CD4-positive, alpha-beta T cell treated with Interleukin-17A for 4 hours (primary cell): Measurements from ENCODE around the gene MINDY3.
"Not testable (repeated sequence)": the region's sequence is repeated elsewhere in the genome, so short reads cannot be mapped to it uniquely, and the experiment has no call there.

Source experiments
- DNase-seq: peaks from one replicate; pipeline ENCODE4 v3.0.0-alpha.2; 2020; ENCODE audit warnings: mixed read lengths

MINDY3 gene

DNA sequence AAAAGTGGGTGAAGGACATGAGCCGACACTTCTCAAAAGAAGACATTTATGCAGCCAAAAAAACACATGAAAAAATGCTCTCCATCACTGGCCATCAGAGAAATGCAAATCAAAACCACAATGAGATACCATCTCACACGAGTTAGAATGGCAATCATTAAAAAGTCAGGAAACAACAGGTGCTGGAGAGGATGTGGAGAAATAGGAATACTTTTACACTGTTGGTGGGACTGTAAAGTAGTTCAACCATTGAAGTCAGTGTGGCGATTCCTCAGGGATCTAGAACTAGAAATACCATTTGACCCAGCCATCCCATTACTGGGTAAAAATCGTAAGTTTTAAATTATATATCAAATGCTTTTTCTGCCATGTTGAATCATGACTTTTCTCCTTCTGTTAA is 85.8 kb downstream of the MINDY3 start:
- not testable (repeated sequence) for DNase-seq

DNA sequence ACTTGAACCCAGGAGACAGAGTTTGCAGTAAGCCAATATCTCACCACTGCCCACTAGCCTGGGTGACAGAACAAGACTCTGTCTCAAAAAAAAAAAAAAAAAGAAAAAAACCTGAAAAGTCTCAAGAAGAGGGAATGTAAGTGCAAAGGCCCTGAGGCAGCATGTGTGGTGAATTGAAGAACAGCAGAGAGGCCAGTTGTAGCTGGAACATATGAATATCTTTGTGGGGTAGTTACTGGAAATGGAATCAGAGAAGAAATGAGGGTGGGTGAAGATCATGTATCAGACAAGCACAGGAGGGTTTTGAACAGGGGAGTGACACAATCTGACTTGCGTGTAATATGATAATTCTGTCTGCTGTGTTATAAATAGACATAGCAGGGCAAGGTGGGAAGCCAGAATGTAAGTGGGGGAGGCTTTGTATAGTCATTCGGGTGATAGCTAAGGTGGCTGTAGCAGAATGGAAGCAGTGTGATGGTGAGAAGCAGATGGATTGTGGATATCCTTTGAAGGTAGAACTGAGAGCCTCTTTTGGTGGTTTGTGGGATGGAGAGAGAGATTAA is 95.3 kb downstream of the MINDY3 start:
- DNase-seq = no peak

DNA sequence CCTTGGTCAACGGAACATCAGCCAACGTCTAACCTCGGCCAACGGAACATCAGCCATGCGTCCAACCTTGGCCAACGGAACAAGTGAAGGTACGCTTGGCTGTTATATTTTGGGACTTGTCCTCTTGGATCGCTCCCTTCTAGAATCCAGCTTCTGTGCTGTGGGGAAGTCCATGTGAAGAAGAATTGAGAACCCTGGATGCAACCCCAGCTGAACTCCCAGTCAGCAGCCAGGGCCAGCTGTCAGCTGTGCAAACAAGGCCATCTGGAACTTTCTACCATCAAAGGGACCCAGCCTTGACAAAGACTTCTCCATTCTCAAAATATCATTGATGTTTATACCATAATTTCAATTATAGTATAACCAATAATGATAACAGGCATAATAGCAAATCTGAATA is 97.3 kb downstream of the MINDY3 start:
- no peak for DNase-seq

DNA sequence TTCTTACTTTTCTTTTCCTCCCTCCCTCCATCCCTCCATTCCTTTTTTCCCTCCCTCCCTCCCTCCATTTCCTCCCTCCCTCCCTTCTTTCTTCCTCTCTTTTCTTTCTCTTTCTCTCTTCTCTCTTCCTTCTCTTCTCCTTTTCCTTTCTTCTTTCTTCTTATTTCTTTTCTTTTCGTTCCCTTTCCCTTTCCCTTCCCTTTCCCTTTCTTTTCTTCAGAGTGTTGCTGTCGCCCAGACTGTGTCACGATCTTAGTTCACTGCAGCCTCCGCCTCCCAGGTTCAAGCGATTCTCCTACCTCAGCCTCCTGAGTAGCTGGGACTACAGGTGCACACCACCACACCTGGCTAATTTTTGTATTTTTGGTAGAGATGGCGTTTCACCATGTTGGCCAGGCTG is 98.1 kb downstream of the MINDY3 start:
- not testable (repeated sequence) for DNase-seq

DNA sequence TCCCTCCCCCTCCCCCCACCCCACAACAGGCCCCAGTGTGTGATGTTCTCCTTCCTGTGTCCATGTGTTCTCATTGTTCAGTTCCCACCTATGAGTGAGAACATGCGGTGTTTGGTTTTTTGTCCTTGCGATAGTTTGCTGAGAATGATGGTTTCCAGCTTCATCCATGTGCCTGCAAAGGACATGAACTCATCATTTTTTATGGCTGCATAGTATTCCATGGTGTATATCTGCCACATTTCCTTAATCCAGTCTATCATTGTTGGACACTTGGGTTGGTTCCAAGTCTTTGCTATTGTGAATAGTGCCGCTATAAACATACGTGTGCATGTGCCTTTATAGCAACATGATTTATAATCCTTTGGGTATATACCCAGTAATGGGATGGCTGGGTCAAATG is 99.1 kb downstream of the MINDY3 start:
- DNase-seq = not testable (repeated sequence)

DNA sequence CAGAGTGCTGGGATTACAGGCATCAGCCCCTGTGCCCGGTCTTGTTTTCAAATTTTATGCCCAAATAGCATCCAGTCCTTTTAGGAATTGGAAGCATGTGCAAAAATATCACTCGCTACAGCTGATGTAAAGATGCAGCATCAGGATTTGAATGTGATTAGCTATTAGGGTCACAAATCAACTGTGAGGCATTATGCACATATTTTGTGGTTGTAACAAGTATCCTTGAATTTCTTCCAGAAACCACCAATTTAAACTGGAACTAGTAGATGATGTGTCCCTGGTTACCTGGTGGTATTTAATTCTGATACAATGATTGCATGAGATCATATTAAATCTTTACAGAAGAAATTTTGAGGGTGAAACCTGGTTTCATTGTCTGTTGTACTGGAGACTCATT is 99.6 kb downstream of the MINDY3 start:
- no peak for DNase-seq

DNA sequence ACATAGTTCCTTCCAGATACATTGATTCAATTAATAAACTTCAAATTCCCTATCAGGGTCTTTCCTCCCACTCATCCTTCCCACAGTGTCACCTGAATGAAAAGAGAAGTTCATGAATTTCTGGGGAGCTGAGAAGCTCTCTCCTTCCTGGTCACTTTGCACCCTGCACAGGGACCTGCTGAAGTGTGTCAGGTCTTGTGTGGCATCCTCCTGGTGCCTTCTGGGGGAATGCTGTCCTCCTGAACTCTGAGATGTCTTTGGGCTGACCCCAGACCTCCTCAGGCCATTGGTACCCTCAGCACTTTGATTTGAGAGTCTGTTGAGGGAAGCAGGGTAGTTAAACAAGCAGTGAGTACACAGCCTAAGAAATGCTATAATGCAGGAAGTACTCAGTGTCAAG is 101.0 kb downstream of the MINDY3 start:
- no peak for DNase-seq

DNA sequence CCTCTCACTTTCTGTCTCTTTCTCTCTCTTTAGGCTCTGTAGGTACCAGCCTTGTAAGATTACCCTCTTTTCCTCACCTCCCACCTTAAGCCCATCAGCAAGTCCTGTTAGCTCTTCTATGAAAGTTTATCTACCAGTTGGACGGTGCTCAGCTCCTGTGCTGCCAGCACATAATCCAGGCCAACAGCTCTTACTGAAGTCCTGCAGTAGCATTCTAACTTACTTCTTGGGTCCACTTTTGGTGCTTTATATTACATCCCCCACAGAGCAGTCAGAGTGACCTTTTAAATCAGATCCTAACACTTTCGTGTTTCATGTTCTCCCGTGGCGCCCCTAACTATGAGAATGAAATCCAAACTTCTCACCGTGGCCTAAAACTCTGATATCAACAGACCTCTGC is 101.7 kb downstream of the MINDY3 start:
- no peak for DNase-seq

DNA sequence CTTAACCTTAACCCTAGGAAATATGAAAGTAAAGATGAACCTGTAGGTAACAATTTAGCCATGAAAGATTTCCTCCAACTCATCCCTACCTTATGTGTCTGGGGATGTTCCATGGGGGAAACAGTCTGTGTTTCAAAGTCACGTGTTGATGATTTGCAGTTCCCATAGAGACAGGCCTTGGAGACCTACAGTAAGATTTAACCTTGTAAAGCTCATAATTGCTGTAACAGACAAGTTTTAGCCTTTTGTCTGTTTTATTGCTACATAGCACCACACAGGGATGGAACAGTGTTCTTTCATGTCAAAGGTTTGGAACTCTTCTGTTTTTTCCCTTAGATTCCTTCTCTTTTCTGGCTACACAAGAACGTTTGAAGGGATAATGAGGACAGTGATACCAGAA is 105.4 kb downstream of the MINDY3 start:
- DNase-seq = no peak

DNA sequence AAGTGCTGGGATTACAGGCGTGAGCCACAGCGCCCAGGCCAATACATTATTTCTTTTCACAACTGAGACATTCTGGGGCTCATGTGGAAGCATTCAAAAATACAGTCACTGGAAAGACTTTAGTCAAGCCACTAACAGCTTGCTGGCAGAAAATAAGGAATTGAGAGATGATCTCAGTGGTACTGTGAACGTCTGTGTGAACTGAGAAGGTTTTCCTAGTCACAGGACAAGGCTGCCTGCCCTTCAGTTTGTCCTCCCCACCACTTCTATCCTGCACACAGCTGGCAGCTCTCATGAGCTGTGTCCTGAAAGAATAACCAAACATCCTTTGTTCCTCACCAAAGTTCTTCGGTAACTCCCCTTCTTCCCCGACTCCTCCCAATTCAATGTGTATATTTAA is 109.3 kb downstream of the MINDY3 start:
- DNase-seq = no peak

DNA sequence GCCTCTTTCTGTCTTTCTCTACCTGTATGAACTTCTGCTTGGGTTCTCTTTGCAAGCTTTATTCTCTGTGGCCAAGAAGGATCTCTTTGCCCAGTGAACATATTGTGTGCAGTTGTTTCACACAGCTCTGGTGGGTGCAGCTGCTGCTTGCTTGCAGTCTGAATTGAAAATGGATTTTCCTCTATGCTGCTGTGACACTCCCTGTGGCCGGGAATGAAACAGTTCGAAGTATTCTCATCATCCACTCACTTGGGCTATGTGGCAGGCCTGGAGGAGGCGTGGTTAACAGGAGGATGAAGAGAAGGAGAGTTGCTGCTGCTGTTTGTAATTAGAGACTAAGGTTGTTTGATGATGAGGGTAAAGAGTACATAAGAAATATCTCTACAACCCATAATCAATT is 112.2 kb downstream of the MINDY3 start:
- no peak for DNase-seq

DNA sequence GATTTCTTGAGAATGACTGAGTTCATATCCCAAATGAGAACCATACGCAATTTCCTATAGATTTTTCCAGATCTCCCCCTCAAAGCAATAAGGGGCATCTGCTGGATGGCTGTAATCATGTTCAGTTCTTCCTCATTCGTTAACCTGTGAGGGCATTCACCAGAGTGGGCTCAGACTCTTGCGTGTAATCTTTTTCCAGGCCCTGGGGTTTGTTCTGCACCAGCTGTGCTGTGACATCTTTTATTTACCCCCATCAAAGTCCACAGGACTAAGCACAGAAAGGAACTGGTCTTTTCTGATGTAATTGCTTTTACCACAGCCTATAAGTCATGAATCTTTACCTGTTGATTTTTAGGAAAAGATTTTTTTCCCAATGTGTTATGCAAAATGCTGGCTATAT is 112.7 kb downstream of the MINDY3 start:
- DNase-seq = no peak

DNA sequence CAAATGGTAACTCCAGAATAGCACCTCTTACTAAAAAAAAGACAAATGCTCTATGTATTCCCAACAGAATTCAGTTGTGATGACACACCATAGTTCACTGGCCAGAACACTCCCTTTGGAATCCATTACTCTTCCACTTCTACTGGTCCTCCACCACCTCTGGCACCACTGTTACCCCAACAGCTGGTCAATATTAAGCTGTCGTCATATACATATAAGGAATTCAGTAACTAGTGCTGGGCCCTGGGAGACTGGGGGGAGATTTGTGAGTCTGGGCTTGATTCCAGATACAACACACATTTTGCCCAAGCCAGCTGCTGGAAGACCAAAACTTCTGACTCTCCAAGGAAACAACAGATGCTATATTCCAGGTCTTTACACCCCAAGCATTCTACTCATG is 114.6 kb downstream of the MINDY3 start:
- DNase-seq = no peak

DNA sequence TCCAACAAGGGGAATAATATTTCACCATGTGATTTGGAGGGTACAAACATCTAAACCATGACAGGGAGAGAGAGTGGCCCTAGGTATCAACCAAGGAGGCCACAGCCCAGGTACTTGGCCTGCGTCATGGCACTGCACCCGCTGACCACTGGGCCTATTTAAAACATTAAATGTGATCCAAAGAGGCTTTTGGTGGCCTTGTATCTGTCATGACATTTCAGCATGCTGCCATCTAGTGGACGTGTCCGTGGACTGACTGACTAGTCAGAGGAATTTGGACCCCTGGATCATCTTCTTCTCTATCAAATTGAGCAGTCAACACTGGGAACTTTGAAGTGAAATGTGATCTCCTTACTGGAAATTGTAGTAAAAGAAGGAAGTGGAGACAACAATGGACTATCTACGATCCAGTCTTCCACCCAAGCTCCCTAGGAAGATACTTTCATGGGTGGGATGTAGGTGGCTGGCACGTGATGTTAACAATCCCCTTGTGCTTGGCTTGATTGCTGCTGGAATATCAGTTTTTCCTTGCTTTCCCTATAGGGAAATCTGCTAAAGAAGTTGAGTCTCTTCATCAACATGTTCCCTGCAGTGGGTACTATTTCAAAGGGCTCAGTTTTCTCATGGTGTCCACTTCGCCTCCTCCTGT is 116.0 kb downstream of the MINDY3 start:
- peak; percentile 14 for DNase-seq

DNA sequence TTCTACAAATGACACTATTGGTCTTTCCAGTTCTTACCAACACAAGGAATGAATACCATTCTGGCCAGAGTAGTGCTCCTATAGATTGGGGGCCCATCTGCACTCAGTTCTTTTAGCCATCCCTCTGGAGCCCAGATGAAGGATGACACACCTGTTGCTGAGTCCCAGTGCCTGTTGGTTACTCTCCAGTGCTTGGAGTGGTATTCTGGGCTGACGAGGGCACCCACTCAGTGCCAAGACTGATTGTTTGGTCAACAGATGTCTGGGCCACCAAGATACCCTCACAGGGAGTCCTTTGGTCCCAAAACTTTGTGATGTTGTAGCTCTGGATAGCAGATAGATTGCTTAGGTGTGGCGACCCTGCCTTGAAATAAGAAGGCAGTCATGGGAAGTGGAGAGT is 116.9 kb downstream of the MINDY3 start:
- no peak for DNase-seq

DNA sequence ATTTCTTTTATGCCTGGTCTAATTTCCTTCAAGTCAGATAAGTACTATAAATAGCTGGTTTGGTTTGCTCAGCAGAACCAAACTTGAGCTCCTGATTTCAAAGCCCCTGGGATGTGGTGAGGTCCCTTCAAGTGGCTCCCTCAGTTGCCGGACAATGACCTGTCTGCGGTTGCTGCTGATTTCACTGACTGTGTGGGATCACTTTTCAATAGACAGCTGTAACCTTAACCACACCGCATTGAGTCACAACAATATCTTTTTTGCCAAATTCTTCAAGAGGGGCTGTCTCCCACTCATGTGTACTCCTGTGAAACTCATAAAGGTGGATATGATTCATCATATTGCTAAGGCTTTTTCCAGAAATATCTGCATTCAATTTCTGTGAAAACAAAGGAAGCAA is 117.5 kb downstream of the MINDY3 start:
- no peak for DNase-seq

DNA sequence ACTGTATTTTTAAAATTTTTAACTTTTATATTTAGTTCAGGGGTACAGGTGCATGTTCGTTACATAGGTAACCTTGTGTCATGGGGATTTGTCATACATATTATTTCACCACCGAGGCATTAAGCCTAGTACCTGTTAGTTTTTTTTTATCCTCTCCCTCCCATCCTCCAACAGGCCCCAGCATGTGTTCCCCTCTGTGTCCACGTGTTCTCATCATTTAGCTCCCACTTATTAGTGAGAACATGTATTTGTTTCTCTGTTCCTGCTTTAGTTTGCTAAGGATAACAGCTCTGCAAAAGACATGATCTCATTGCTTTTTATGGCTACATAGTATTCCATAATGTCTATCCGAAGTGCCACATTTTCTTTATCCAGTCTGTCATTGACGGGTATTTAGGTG is 118.2 kb downstream of the MINDY3 start:
- DNase-seq = no peak

DNA sequence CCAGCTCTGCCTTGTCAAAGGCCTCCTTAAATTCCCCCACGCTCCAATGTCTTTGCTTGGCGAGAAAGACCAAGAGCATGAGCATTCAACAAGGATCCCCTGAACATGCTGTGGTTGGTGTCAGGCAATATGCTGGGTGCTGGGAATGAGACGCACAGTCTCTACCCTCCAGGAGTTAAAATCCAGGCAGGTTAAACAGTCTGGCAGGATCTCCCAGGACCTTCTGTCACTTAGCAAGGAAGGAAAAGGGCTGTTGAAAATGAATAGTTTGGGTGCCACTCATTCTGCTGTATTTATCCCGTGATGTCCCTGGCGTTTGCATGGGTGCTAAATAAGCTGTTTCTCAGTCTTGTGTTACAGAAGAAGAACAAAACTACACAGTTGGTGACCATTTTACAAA is 118.7 kb downstream of the MINDY3 start:
- no peak for DNase-seq

DNA sequence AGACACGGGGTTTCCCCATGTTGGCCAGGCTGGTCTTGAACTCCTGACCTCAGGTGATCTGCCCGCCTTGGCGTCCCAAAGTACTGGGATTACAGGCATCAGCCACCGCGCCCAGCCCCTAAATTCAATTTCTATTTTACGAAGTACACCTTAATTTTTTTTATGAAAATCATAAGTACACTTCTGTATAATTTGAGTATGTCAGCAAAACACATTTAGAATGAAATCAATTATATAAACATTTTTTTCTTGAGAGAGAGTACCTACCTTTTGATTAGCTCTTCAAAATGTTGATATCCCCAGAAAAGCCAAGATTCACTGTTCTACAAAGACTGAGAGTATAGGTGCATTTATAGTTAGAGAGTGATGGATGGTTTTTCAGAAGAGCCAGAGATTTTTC is 120.0 kb downstream of the MINDY3 start:
- DNase-seq = no peak

DNA sequence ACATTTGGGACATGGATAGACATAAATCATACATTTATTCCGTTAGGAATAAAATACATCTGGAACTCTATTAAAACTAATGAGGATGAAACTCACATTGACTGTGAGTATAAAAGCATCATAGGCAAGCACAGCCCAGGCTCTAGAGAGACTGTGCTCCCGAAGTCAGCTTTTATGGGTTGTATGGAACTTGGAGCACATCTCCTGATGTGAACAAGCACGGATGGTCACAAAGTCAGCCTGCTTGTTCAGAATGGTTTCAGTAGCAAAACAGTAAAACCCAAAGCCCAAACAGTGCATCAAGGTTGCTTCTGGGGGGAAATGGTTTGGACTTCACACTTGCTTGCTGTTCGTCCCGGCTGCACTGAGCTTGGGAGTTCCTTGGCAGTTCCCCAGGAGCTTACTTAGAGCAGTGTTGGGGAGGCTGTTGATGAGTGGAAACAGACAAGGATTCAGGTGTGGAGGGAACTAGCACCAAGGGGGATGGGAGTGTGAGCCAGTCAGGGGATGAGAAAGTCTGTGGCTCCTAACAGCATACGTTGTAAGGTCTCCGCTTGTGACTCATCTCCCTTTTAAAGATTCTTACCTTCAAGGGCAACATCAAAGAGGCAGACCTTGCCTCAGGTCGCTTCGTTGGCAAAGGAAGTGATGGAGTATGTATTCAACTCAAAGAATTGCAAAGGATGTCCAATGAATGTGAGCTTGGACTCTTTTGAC is 120.9 kb downstream of the MINDY3 start:
- no peak for DNase-seq

DNA sequence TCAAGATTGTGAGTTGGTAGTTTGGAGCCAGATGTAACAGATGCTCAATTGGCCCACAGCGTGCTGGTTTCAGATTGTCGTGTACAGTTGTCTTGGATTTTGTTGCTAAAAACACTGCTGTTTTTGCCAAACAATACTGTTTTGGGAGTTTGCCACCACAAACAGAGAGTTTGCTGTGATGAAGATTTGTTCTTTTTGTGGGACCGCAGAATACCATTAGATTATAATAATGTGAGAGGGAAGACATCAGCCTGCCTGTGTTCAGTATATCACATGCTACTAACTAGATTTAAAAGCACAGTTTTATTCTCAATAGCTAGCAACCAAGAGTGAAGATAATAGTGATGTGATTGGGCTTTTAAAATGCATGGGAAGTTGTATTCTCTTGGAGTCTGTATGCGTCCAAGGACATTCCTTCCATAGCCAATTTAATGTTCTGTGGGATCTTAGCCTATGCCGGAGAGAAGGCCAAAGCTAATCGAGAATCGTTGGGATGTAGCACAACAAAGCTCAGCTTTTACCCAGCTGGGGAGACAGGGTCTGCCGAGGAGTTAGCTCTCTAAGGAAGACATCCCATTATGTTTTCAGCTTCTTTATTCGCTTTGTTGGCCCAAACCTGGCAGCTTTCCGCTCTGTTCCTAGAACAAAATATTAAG is 121.9 kb downstream of the MINDY3 start:
- no peak for DNase-seq

DNA sequence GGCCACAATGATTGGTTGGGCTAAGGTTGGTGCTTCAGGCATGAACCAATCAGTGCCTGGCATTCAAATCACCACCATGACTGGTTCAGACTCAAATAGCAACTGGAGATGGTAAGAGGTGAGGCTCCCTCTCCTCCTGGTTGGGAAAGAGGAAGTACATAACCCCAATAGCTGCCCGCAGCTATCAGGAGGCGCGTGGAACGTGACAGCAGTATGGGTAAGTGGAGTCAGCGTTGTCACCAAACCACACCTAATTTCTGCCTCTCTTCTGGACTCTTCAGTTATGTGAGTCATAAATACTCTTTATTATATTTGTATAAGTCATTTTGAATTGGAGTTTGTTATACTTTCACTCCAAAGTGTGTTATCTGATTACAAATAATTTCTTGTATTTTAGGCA is 122.7 kb downstream of the MINDY3 start:
- no peak for DNase-seq

DNA sequence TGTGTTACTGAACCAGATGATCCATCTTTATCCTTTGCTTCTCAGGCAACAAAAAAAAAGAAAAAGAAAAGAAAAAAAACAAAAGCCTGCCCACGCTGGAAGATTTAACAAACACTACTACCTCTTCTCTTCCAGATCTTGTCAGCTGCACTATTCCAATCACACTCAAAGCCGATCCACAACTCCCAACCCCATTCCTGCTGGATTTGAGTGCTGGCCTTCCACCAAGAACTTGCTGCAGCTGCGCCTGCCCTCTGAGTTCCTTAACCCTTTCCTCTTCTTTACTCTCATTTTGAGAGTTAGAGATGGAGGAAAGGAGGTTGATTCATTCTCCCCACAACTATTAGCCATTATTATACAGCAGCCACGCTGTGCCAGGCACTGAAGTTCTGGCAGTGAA is 124.5 kb downstream of the MINDY3 start:
- DNase-seq = no peak

DNA sequence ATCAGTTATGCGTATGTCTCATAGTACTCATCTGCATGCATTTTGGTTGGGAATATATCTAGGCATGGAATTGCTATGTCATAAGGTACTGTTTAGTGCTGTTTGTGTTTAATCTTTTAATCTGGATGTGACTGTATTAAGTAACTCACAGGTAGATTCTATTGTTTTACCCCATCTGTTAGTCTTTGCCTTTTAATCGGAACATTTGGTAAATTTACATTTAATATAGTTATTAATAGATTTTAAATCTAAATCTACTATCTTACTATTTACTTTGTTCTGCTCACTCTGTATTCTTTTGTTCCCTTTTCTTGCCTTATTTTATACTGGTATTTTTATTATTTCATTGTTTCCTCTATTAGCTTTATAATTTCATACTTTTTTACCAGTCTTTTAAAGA is 130.0 kb downstream of the MINDY3 start:
- no peak for DNase-seq
